ENCODE results near the gene NFIA. TPM values are rescaled to one million over a fixed set of nuclear protein-coding genes. Genes with fewer than 3 reads are reported as not detected.
A peak's percentile ranks its signal among the peaks of the same experiment; 100 is the strongest.

Gene NFIA
- polyA plus RNA-seq, 10 donors, result 28.0 to 37.7 (median 32.4) TPM

DNA sequence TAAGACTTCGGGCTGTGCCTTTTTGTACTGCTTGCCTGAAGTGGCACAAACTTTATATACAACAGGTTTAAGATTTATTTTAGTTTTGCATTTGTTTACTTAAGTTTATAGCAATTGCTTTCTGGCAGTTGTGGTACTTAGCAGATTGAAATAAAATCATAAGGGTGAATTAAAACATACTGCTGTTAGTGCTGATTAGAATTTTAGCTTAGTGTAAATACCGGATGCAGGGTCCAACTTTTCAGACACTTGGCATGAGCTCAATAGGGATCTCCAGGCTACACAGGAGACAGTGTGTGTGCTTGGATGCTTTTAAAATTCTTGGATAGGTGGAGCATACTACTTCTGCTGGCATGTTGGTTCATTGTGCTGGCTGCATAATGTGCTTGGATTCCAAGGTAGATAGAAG is 159.6 kb downstream of the NFIA start:
- DNase-seq, result peak in 1 of 3 donors; percentile 60

- DNase-seq, result peak in 2 of 3 donors; percentile 41 to 70
These were observed 161.8 kb downstream of the NFIA start for GRCh38 chr1:61244114-61244513.

GRCh38 chr1:61245696-61246400 is 163.5 kb downstream of the NFIA start:
- no peak for DNase-seq

- no peak for DNase-seq
These were observed 164.9 kb downstream of the NFIA start for GRCh38 chr1:61247051-61247825.

- DNase-seq, result no peak
These were observed 165.8 kb downstream of the NFIA start for GRCh38 chr1:61247881-61248752.

DNA sequence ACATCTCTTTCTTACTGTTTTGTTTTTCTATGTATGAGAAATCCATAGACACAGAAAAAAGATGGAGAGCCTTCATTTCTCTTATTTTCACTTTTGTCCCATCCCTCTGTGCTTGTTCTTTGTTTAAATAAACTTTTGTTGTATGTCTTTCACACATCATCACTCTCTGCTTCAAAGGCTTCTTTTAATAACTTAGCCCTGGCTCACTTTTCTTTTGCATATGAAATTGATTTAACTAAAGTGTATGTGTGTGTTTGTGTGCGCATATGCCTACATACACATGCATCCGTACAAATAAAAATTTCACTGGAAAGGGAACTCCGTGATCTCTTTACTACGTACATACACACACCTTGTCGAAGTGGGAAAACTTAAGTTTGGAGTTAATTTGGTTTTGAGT is 168.6 kb downstream of the NFIA start:
- no peak for DNase-seq

DNA sequence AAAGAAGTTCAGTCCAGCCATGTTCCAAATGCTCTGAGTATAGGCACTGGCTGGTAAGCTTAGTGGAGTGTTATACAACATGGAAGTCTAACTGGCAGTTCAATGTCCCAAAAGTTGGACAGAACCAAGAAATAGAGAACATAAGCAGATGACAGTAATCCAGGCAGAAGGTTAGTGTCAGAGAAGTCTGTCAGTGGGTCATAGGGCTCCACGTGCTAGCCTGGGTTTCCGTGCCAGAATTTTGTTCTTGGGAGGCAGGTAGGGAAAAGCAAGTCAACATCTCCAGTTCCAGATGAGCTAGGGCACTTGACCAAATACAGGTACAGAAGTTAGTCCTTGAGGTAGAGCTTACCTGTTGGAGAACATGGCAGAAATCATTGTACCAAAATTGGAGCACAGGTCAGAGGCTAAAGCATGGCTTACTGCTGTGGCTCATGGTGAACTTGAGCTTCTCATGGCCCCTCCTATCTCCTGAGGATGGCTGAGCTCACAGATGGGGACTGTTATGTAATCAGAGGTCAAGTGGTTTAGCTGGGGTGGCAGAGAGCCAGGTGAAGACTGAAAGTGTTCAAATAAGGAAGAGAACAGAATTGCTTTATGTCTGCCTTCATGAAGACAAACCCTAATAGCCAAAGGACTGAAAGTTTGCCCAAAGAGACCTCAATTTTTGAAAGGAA is 170.8 kb downstream of the NFIA start:
- peak in 2 of 3 donors; percentile 53 to 76 for DNase-seq

GRCh38 chr1:61253912-61254633 is 171.7 kb downstream of the NFIA start:
- peak in 1 of 3 donors; percentile 59 for DNase-seq

DNA sequence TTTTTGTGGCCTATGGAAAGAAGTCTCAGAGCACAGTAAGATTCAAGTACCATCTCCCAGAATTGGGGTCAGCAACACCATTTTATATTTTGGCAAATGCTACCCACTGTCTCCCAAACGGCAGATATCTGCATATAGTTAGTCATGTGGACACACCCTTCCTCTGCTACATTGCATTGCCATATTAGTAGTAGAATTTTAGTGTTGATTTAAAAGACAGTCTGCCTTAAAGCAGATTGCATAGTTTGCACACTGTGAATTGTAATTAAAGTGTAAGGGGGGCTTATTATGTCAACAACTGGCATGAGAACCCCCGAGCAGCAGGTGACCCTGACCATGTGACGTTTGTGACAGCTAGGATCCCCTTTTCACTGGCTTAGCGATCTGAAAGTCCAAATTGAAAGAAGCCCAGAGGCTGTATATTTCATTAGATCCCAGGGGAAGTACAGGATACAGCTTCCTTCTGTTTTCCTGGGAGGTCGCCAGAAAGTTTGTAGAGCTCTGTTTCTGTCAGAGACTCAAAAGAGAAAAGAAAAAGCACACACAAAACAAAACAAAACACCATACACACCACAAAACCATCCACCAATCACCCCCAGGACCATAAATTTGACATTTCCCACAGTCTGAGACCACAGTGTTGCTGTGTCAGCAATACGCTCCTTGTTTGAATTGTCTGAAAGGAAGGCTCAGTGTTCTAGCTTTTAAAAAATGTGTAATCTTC is 172.4 kb downstream of the NFIA start:
- peak; percentile 78 to 95 (median 86) for DNase-seq

GRCh38 chr1:61255358-61255703 is 173.0 kb downstream of the NFIA start:
- no peak for DNase-seq

DNA sequence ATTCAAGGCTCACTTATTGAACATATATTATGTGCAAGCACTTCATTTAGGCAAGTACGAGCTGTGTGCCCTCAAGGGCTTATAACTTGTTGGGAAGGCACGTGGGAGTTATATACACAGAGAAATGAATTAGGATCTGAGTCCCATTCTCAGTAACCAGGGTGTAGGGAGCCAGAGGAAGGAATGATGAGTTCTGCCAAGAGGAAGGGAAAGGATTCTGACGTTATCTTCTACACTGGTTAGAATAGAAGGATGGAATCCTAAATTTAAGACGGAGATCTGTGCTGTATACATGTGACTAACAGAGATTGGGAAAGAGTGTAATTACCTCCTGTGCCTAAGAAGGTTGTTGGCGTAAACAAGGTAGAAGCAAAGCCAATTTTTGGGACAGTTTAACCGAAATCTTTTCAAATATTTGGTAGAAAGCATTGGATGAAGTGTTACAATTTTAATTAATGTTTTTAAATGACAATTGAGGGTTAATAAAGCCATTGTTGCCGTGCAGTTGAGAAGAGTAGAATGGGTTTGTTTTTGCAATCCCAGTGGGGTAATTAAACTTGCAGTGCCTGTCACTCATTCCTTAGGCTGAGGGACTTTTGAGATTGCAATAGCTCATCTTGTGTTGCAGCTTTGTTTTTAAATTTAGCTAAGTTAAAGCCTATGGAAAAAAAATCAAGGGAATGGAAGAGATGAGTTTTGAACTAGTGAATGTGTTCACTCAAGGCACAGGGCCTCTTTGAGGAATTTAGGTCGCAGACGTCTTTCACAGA is 177.2 kb downstream of the NFIA start:
- peak in 1 of 3 donors; percentile 53 for DNase-seq

- DNase-seq, result no peak
These were observed 177.8 kb downstream of the NFIA start for GRCh38 chr1:61260171-61260570.

- DNase-seq, result peak in 1 of 3 donors; percentile 51
These were observed 179.2 kb downstream of the NFIA start for GRCh38 chr1:61261595-61261994.

GRCh38 chr1:61263905-61264824 is 181.8 kb downstream of the NFIA start:
- DNase-seq, result no peak

DNA sequence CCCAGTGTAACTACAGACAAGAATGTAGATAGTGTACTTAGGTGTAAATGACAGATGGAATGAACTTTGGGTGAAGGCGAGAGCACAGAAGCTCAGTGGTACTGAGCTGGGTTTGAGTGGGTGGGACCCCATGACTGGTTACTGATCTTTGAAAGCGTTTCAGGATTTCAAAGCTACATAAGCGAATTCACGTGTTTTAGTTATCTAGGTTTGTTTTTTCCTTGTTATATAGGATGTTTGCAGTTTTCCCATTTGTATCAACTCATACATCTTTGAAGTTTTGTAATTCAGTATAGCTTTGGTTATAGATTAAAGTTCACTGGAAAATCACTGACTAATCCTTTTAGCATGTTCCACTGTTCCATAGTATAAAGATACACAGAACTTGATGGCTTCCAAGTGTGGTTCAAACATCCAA is 182.5 kb downstream of the NFIA start:
- no peak for DNase-seq

GRCh38 chr1:61265665-61266064 is 183.3 kb downstream of the NFIA start:
- no peak for DNase-seq

- DNase-seq, result no peak
These were observed 184.4 kb downstream of the NFIA start for GRCh38 chr1:61266738-61267137.

GRCh38 chr1:61268546-61269240 is 186.3 kb downstream of the NFIA start:
- DNase-seq, result no peak

Measured in muscle of back (tissue), 11 donors.